Peyer's patch (tissue), 4 donors: ENCODE results near the gene HMGCR. TPM values are rescaled to one million over a fixed set of nuclear protein-coding genes. Genes with fewer than 3 reads are reported as not detected.

Experiments
- DNase-seq, 3 donors: peaks; one replicate each; pipeline ENCODE4 v3.0.0-alpha.2; 2017 to 2019
- H3K27ac ChIP-seq, 4 donors: fragments of 200-600 bp; sonication (generic); one replicate each; pipeline ENCODE4 v1.5.1; 2016 to 2019
- H3K27me3 ChIP-seq, 2 donors: fragments of 200-600 bp; sonication (generic); one replicate each; pipeline ENCODE4 v1.5.1; 2019
- H3K36me3 ChIP-seq, 3 donors: fragments of 200-600 bp; sonication (generic); one replicate each; pipeline ENCODE4 v1.5.1; 2016 to 2019
- H3K4me1 ChIP-seq, 4 donors: fragments of 200-600 bp; sonication (generic); one replicate each; pipeline ENCODE4 v1.5.1; 2016 to 2019
- H3K4me3 ChIP-seq, 4 donors: fragments of 200-600 bp; sonication (generic); 1 replicate in 3 of 4; 2 replicates in 1 of 4; pipeline ENCODE4 v1.5.1; 2016 to 2019; ENCODE audit warnings: mild to moderate bottlenecking in 1 of 4
- H3K9me3 ChIP-seq, 4 donors: fragments of 200-600 bp; sonication (generic); one replicate each; pipeline ENCODE4 v1.5.1; 2016 to 2019; ENCODE audit warnings: mild to moderate bottlenecking in 1 of 4
- CTCF ChIP-seq, 6 experiments: fragments of 450-650 bp in 4 of 6; fragments of 200-600 bp in 2 of 6; sonication (generic) in 1 of 6; IDR thresholded peaks; one replicate each; pipeline ENCODE4 v1.5.1; 2017 to 2019; ENCODE audit warnings: antibody characterized with exemption in 6 of 6, mild to moderate bottlenecking in 3 of 6, moderate library complexity in 1 of 6
- POLR2A ChIP-seq, 2 donors: fragments of 450-650 bp; IDR thresholded peaks; one replicate each; pipeline ENCODE4 v1.5.1; 2017; ENCODE audit warnings: antibody characterized with exemption in 2 of 2, mild to moderate bottlenecking in 2 of 2, moderate library complexity in 2 of 2
- total RNA-seq, 4 donors: library from RNA; depleted of rRNA; stranded (reverse); fragments of >200 nt; gene quantifications; one replicate each; pipeline ENCODE4 v1.1.0, GENCODE V29; 2016

The HMGCR gene
- total RNA-seq, 4 donors from 2014 or later: 15.7 to 87.1 (median 67.1) TPM

- H3K4me1 ChIP-seq: no peaks in the 10 kb centered on the region
- H3K4me3 ChIP-seq: no peak overlapping the region
- TF ChIP-seq CTCF (IDR thresholded peaks at IDR 0.05): no peak
- TF ChIP-seq POLR2A (IDR thresholded peaks at IDR 0.05): no peak
- no peaks in the 10 kb centered on the region for H3K9me3 ChIP-seq
- peaks cover 0 to 62% (median 5%) of the 10 kb centered on the region in 3 donors for H3K36me3 ChIP-seq
- no peaks in the 10 kb centered on the region for H3K27me3 ChIP-seq
- no peak overlapping the region for H3K27ac ChIP-seq
- DNase-seq: no peak
Measured at GRCh38 chr5:75361310-75361709, 24.3 kb downstream of the HMGCR start.

- H3K27ac ChIP-seq: no peak overlapping the region
- H3K4me3 ChIP-seq: no peak overlapping the region
- peaks cover 0 to 50% (median 0%) of the 10 kb centered on the region in 3 donors for H3K36me3 ChIP-seq
Measured at GRCh38 chr5:75362474-75362975, 25.5 kb downstream of the HMGCR start.

GRCh38 chr5:75363111-75363510, 26.1 kb downstream of the HMGCR start:
- no peak for DNase-seq

More at GRCh38 chr5:75362474-75362975, 25.5 kb downstream of the HMGCR start:
- DNase-seq: no peak
- H3K4me1 ChIP-seq: no peaks in the 10 kb centered on the region
- no peaks in the 10 kb centered on the region for H3K27me3 ChIP-seq
- TF ChIP-seq CTCF (IDR thresholded peaks at IDR 0.05) (no peak), POLR2A (IDR thresholded peaks at IDR 0.05) (no peak)
- no peaks in the 10 kb centered on the region for H3K9me3 ChIP-seq

GRCh38 chr5:75363726-75364495, 26.9 kb downstream of the HMGCR start:
- Histone ChIP-seq H3K4me3 (no peak overlapping the region), H3K27ac (no peak overlapping the region), H3K9me3 (no peaks in the 10 kb centered on the region), H3K36me3 (peaks cover 0 to 36% (median 0%) of the 10 kb centered on the region in 3 donors), H3K4me1 (no peaks in the 10 kb centered on the region), H3K27me3 (no peaks in the 10 kb centered on the region)
- DNase-seq: peak in 2 of 3 donors; percentile 48 to 54
- TF ChIP-seq CTCF (IDR thresholded peaks at IDR 0.05): no peak
- TF ChIP-seq POLR2A (IDR thresholded peaks at IDR 0.05): no peak

More at GRCh38 chr5:75363111-75363510, 26.1 kb downstream of the HMGCR start:
- TF ChIP-seq POLR2A (IDR thresholded peaks at IDR 0.05) (no peak), CTCF (IDR thresholded peaks at IDR 0.05) (no peak)
- Histone ChIP-seq H3K4me1 (no peaks in the 10 kb centered on the region), H3K27ac (no peak overlapping the region), H3K4me3 (no peak overlapping the region), H3K27me3 (no peaks in the 10 kb centered on the region), H3K9me3 (no peaks in the 10 kb centered on the region), H3K36me3 (peaks cover 0 to 44% (median 0%) of the 10 kb centered on the region in 3 donors)

GRCh38 chr5:75364571-75365280, 27.7 kb downstream of the HMGCR start:
- H3K4me1 ChIP-seq: no peaks in the 10 kb centered on the region
- DNase-seq: no peak
- H3K27ac ChIP-seq: no peak overlapping the region
- H3K27me3 ChIP-seq: no peaks in the 10 kb centered on the region
- no peaks in the 10 kb centered on the region for H3K9me3 ChIP-seq
- no peak for TF ChIP-seq CTCF (IDR thresholded peaks at IDR 0.05)
- no peak for TF ChIP-seq POLR2A (IDR thresholded peaks at IDR 0.05)
- no peak overlapping the region for H3K4me3 ChIP-seq
- peaks cover 0 to 28% (median 0%) of the 10 kb centered on the region in 3 donors for H3K36me3 ChIP-seq
